Measurements from ENCODE around the gene FBXL16. TPM values are rescaled to one million over a fixed set of nuclear protein-coding genes. Genes with fewer than 3 reads are reported as not detected.

Gene FBXL16
- total and polyA plus RNA-seq, 2 of the 13 experiments (the other 11 are each of a cell fraction or from before 2014, with no cell fraction given), result 0.22 to 2.0 TPM

DNA sequence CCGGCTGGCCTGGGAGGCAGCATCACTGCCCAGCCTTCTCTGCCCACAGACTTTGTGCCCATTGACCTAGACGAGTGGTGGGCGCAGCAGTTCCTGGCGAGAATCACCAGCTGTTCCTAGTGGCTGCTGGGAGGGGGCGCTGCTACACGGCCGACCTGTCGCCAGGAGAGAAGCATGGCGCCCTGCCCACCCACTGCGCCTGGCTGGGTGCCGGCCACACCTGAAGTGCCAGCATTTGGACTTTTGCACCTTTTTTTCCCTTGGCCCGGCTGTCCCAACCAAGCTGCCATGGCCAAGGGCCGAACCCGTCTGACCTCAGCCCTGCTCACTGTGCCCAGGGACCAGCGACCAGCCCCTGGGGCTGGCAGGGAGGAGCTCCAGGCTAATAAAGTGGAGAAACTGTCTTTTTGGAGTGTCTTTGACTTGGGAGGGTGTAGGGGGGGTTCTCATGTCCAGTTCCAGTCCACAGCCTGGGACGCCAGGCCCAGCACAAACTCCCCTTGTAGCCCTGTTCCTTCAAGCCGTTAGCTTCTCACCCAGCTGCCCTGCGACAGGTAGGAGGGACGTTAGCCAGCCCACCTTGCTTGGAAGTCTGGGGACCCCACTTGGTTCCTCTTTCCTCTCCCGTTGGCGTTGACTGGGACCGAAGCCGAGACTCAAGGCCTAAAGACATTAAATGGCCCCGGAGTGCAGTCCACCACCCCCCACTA lies 57.4 kb downstream of the FBXL16 start (continued):
- TF ChIP-seq ZNF7 (CRISPR knock-in tag; IDR thresholded peaks at IDR 0.05), result no peak
- peak; percentile 77; the same call in 1 of the 3 replicates for TF ChIP-seq MXI1 (IDR thresholded peaks at IDR 0.05; ENCODE audit: borderline replicate concordance, low read depth, low read length)
- no peak for TF ChIP-seq ZKSCAN1 (IDR thresholded peaks at IDR 0.05; ENCODE audit: low read length)
- TF ChIP-seq, protein P1, sequence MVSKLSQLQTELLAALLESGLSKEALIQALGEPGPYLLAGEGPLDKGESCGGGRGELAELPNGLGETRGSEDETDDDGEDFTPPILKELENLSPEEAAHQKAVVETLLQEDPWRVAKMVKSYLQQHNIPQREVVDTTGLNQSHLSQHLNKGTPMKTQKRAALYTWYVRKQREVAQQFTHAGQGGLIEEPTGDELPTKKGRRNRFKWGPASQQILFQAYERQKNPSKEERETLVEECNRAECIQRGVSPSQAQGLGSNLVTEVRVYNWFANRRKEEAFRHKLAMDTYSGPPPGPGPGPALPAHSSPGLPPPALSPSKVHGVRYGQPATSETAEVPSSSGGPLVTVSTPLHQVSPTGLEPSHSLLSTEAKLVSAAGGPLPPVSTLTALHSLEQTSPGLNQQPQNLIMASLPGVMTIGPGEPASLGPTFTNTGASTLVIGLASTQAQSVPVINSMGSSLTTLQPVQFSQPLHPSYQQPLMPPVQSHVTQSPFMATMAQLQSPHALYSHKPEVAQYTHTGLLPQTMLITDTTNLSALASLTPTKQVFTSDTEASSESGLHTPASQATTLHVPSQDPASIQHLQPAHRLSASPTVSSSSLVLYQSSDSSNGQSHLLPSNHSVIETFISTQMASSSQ (IDR thresholded peaks at IDR 0.05; ENCODE audit: low read depth), result no peak
- TF ChIP-seq, protein P1 (CRISPR knock-in tag; IDR thresholded peaks at IDR 0.05; ENCODE audit: borderline replicate concordance), result no peak
- TF ChIP-seq RXRA (CRISPR knock-in tag; IDR thresholded peaks at IDR 0.05), result 0 out of 2 replicates have a peak, but pooled peaks have one; percentile 33
- no peak; the same call in 1 of the 2 replicates for TF ChIP-seq NKX3-1 (CRISPR knock-in tag; IDR thresholded peaks at IDR 0.05)
- TF ChIP-seq, protein P2, sequence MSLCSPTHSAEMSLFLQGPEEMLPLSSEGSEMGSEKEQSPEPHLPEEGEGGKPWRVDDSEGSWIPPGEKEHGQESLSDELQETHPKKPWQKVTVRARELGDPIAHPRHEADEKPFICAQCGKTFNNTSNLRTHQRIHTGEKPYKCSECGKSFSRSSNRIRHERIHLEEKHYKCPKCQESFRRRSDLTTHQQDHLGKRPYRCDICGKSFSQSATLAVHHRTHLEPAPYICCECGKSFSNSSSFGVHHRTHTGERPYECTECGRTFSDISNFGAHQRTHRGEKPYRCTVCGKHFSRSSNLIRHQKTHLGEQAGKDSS (CRISPR knock-in tag; IDR thresholded peaks at IDR 0.05; ENCODE audit: borderline replicate concordance, low read depth), result 0 out of 2 replicates have a peak, but pooled peaks have one; percentile 9
- no peak for TF ChIP-seq ZNF616 (CRISPR knock-in tag; IDR thresholded peaks at IDR 0.05; ENCODE audit: low read depth)
- TF ChIP-seq MIXL1 (CRISPR knock-in tag; IDR thresholded peaks at IDR 0.05), result 0 out of 2 replicates have a peak, but pooled peaks have one; percentile 28
- peak; percentile 86; the same call in 1 of the 2 replicates for TF ChIP-seq AKAP8 (CRISPR knock-in tag; IDR thresholded peaks at IDR 0.05)
- TF ChIP-seq, protein P3, sequence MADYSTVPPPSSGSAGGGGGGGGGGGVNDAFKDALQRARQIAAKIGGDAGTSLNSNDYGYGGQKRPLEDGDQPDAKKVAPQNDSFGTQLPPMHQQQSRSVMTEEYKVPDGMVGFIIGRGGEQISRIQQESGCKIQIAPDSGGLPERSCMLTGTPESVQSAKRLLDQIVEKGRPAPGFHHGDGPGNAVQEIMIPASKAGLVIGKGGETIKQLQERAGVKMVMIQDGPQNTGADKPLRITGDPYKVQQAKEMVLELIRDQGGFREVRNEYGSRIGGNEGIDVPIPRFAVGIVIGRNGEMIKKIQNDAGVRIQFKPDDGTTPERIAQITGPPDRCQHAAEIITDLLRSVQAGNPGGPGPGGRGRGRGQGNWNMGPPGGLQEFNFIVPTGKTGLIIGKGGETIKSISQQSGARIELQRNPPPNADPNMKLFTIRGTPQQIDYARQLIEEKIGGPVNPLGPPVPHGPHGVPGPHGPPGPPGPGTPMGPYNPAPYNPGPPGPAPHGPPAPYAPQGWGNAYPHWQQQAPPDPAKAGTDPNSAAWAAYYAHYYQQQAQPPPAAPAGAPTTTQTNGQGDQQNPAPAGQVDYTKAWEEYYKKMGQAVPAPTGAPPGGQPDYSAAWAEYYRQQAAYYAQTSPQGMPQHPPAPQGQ (CRISPR knock-in tag; IDR thresholded peaks at IDR 0.05; ENCODE audit: borderline replicate concordance), result no peak
- TF ChIP-seq ZBTB7B (CRISPR knock-in tag; IDR thresholded peaks at IDR 0.05), result 0 out of 2 replicates have a peak, but pooled peaks have one; percentile 39
- TF ChIP-seq, protein P4, sequence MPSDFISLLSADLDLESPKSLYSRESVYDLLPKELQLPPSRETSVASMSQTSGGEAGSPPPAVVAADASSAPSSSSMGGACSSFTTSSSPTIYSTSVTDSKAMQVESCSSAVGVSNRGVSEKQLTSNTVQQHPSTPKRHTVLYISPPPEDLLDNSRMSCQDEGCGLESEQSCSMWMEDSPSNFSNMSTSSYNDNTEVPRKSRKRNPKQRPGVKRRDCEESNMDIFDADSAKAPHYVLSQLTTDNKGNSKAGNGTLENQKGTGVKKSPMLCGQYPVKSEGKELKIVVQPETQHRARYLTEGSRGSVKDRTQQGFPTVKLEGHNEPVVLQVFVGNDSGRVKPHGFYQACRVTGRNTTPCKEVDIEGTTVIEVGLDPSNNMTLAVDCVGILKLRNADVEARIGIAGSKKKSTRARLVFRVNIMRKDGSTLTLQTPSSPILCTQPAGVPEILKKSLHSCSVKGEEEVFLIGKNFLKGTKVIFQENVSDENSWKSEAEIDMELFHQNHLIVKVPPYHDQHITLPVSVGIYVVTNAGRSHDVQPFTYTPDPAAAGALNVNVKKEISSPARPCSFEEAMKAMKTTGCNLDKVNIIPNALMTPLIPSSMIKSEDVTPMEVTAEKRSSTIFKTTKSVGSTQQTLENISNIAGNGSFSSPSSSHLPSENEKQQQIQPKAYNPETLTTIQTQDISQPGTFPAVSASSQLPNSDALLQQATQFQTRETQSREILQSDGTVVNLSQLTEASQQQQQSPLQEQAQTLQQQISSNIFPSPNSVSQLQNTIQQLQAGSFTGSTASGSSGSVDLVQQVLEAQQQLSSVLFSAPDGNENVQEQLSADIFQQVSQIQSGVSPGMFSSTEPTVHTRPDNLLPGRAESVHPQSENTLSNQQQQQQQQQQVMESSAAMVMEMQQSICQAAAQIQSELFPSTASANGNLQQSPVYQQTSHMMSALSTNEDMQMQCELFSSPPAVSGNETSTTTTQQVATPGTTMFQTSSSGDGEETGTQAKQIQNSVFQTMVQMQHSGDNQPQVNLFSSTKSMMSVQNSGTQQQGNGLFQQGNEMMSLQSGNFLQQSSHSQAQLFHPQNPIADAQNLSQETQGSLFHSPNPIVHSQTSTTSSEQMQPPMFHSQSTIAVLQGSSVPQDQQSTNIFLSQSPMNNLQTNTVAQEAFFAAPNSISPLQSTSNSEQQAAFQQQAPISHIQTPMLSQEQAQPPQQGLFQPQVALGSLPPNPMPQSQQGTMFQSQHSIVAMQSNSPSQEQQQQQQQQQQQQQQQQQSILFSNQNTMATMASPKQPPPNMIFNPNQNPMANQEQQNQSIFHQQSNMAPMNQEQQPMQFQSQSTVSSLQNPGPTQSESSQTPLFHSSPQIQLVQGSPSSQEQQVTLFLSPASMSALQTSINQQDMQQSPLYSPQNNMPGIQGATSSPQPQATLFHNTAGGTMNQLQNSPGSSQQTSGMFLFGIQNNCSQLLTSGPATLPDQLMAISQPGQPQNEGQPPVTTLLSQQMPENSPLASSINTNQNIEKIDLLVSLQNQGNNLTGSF (CRISPR knock-in tag; IDR thresholded peaks at IDR 0.05), result no peak
- TF ChIP-seq, protein P5, sequence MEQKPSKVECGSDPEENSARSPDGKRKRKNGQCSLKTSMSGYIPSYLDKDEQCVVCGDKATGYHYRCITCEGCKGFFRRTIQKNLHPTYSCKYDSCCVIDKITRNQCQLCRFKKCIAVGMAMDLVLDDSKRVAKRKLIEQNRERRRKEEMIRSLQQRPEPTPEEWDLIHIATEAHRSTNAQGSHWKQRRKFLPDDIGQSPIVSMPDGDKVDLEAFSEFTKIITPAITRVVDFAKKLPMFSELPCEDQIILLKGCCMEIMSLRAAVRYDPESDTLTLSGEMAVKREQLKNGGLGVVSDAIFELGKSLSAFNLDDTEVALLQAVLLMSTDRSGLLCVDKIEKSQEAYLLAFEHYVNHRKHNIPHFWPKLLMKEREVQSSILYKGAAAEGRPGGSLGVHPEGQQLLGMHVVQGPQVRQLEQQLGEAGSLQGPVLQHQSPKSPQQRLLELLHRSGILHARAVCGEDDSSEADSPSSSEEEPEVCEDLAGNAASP (CRISPR knock-in tag; IDR thresholded peaks at IDR 0.05; ENCODE audit: borderline replicate concordance), result 0 out of 2 replicates have a peak, but pooled peaks have one; percentile 20
